Transverse colon (tissue), 4 donors: ENCODE measurements around the gene TRIM7.
"Not testable (repeated sequence)": the region's sequence is repeated elsewhere in the genome, so short reads cannot be mapped to it uniquely, and the experiment has no call there.

ENCODE experiments used
- EP300 ChIP-seq: sonication (generic); formaldehyde crosslinking; IDR thresholded peaks from one replicate; pipeline ENCODE4 v1.6.1; 2017; ENCODE audit warnings: antibody characterized with exemption, low read depth
- POLR2A ChIP-seq: fragments of 450-650 bp; IDR thresholded peaks from one replicate; pipeline ENCODE4 v1.6.1; 2016; ENCODE audit warnings: antibody characterized with exemption, mild to moderate bottlenecking, moderate library complexity
- POLR2AphosphoS5 ChIP-seq, 3 donors: sonication (generic); formaldehyde crosslinking; IDR thresholded peaks; one replicate each; pipeline ENCODE4 v1.6.1; 2016; ENCODE audit warnings: antibody characterized with exemption in 3 of 3
- TF ChIP-seq, protein P1 (sequence below), 5 experiments: fragments of 200-600 bp in 3 of 5; fragments of 450-650 bp in 2 of 5; sonication (generic) in 3 of 5; IDR thresholded peaks; 1 replicate in 2 of 5; 2 replicates in 3 of 5; pipeline ENCODE4 v1.5.1; 2016 to 2017; ENCODE audit warnings: antibody characterized with exemption in 5 of 5, inconsistent platforms in 3 of 5, mild to moderate bottlenecking in 2 of 5, moderate library complexity in 1 of 5

DNA sequence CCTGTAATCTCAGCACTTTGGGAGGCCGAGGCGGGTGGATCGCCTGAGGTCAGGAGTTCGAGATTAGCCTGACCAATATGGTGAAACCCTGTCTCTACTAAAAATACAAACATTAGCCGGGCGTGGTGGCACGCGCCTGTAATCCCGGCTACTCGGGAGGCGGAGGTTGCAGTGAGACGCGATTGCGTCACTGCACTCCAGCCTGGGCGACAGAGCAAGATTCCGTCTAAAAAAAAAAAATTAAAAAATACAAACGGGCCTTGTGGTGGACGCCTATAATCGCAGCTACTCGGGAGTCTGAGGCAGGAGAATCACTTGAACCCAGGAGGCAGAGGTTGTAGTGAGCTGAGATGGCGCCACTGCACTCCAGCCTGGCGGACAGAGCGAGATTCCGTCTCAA lies 4.0 kb upstream of the TRIM7 start:
- TF ChIP-seq, protein P1, sequence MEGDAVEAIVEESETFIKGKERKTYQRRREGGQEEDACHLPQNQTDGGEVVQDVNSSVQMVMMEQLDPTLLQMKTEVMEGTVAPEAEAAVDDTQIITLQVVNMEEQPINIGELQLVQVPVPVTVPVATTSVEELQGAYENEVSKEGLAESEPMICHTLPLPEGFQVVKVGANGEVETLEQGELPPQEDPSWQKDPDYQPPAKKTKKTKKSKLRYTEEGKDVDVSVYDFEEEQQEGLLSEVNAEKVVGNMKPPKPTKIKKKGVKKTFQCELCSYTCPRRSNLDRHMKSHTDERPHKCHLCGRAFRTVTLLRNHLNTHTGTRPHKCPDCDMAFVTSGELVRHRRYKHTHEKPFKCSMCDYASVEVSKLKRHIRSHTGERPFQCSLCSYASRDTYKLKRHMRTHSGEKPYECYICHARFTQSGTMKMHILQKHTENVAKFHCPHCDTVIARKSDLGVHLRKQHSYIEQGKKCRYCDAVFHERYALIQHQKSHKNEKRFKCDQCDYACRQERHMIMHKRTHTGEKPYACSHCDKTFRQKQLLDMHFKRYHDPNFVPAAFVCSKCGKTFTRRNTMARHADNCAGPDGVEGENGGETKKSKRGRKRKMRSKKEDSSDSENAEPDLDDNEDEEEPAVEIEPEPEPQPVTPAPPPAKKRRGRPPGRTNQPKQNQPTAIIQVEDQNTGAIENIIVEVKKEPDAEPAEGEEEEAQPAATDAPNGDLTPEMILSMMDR (IDR thresholded peaks at IDR 0.05) = not testable (repeated sequence)
- not testable (repeated sequence) for TF ChIP-seq POLR2A; POLR2AphosphoS5 (IDR thresholded peaks at IDR 0.05); EP300
